LNCaP clone FGC (cell line): ENCODE results near the gene PRR20B.
"Not testable (repeated sequence)": the region's sequence is repeated elsewhere in the genome, so short reads cannot be mapped to it uniquely, and the experiment has no call there.

ENCODE experiments used
- DNase-seq: peaks from one replicate; pipeline ENCODE4 v3.0.0-alpha.2; 2011; ENCODE audit warnings: low read depth
- H3K4me3 ChIP-seq: 2 replicates; pipeline ENCODE4 v1.5.1; 2011; ENCODE audit warnings: mild to moderate bottlenecking, low read depth, low read length, control low read depth
- CTCF ChIP-seq: IDR thresholded peaks from 2 replicates; pipeline ENCODE4 v1.5.1; 2012; ENCODE audit warnings: mild to moderate bottlenecking; ENCODE audit not compliant: control insufficient read depth, insufficient read depth; ENCODE audit errors: extremely low read depth

PRR20B gene

GRCh38 chr13:57147188-57147587 lies at the start of gene PRR20B:
Gene PRR20B (plus strand): TSS chr13:57147488. CDS start chr13:57147875, 387 bp downstream.
- DNase-seq, H3K4me3 ChIP-seq: not testable (repeated sequence)

- TF ChIP-seq CTCF = no peak
- no peak overlapping the region for H3K4me3 ChIP-seq
- no peak for DNase-seq
These were observed 32.3 kb upstream of the PRR20B start for GRCh38 chr13:57114945-57115344.

GRCh38 chr13:57123681-57124080 lies 23.6 kb upstream of the PRR20B start:
- no peak for TF ChIP-seq CTCF
- DNase-seq = no peak
- H3K4me3 ChIP-seq = no peak overlapping the region

GRCh38 chr13:57128909-57129308 lies 18.4 kb upstream of the PRR20B start:
- DNase-seq = no peak
- no peak overlapping the region for H3K4me3 ChIP-seq

GRCh38 chr13:57136093-57136492 lies 11.2 kb upstream of the PRR20B start:
- no peak overlapping the region for H3K4me3 ChIP-seq
- DNase-seq = no peak
- TF ChIP-seq CTCF = no peak

More at GRCh38 chr13:57128909-57129308, 18.4 kb upstream of the PRR20B start:
- no peak for TF ChIP-seq CTCF

GRCh38 chr13:57137585-57137984 lies 9.7 kb upstream of the PRR20B start:
- H3K4me3 ChIP-seq = no peak overlapping the region
- no peak for TF ChIP-seq CTCF

GRCh38 chr13:57138988-57139387 lies 8.3 kb upstream of the PRR20B start:
- no peak for DNase-seq
- no peak overlapping the region for H3K4me3 ChIP-seq
- TF ChIP-seq CTCF = no peak

More at GRCh38 chr13:57137585-57137984, 9.7 kb upstream of the PRR20B start:
- DNase-seq = no peak

GRCh38 chr13:57139781-57140180 lies 7.5 kb upstream of the PRR20B start:
- DNase-seq, H3K4me3 ChIP-seq: not testable (repeated sequence)

GRCh38 chr13:57140235-57140968 lies 6.9 kb upstream of the PRR20B start, which contains the start of gene PRR20A:
Gene PRR20A (plus strand): TSS chr13:57140918. CDS start chr13:57141305, 387 bp downstream.
- not testable (repeated sequence) for H3K4me3 ChIP-seq, DNase-seq

- not testable (repeated sequence) for H3K4me3 ChIP-seq, DNase-seq
These were observed 818 bp downstream of the PRR20B start for GRCh38 chr13:57148106-57148505.

- DNase-seq, H3K4me3 ChIP-seq: not testable (repeated sequence)
These were observed 6.5 kb downstream of the PRR20B start, which contains the start of gene PRR20C for GRCh38 chr13:57153761-57154160. Gene PRR20C (plus strand): TSS chr13:57154061. CDS start chr13:57154448, 387 bp downstream.
